Fibroblast of the conjunctiva (primary cell): ENCODE data around the gene VPS9D1.

Experiments used
- DNase-seq: peaks from one replicate; pipeline ENCODE4 v3.0.0-alpha.2; 2010; ENCODE audit warnings: low read depth

VPS9D1 gene

GRCh38 chr16:89732918-89733242 lies 12.2 kb upstream of the VPS9D1 start:
- DNase-seq: no peak

- DNase-seq: no peak
Measured at GRCh38 chr16:89732142-89732917, 11.6 kb upstream of the VPS9D1 start.

GRCh38 chr16:89730610-89731234 lies 10.0 kb upstream of the VPS9D1 start:
- no peak for DNase-seq

DNA sequence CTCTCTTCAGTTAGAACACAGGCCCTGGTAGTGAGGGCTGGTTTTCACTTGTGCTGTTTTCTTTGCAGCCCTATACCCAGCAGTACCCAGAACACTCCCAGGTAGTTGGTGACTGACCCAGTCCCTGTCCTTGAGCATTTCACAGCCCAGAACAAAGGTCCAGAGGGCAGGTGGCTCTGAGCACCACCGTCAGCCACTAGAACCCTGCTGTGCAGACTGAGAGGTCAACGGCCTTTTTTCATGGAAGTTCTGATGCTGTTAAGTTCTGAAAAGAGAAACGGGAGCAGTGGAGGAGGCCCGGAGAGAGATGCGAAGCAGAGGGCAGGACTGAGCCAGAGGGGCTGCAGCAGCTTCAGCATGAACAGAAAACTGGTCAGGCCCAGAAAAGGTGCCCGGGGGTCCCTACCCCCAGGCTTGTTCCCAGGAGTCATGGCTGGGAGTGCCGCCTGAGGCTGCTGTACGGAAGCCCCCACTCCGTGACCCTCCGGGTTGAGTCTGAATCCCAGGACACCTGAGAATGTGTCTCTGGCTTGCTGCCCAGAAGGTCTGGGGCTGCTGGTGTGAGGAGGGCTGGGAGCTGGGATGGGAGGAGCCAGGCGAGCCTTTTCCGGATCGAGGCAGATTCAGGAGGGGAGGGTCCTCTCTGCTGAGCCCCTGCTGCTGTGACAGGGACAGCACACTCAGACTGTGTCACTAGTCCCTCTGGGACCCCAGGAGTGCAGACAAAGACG lies 9.3 kb upstream of the VPS9D1 start:
- DNase-seq: no peak

GRCh38 chr16:89729293-89729692 lies 8.6 kb upstream of the VPS9D1 start:
- no peak for DNase-seq

- DNase-seq: no peak
Measured at GRCh38 chr16:89727406-89728120, 6.9 kb upstream of the VPS9D1 start.

GRCh38 chr16:89723279-89724250 lies 2.9 kb upstream of the VPS9D1 start:
- DNase-seq: no peak

- peak; percentile 26 for DNase-seq
Measured at GRCh38 chr16:89722392-89723278, 1.9 kb upstream of the VPS9D1 start.

DNA sequence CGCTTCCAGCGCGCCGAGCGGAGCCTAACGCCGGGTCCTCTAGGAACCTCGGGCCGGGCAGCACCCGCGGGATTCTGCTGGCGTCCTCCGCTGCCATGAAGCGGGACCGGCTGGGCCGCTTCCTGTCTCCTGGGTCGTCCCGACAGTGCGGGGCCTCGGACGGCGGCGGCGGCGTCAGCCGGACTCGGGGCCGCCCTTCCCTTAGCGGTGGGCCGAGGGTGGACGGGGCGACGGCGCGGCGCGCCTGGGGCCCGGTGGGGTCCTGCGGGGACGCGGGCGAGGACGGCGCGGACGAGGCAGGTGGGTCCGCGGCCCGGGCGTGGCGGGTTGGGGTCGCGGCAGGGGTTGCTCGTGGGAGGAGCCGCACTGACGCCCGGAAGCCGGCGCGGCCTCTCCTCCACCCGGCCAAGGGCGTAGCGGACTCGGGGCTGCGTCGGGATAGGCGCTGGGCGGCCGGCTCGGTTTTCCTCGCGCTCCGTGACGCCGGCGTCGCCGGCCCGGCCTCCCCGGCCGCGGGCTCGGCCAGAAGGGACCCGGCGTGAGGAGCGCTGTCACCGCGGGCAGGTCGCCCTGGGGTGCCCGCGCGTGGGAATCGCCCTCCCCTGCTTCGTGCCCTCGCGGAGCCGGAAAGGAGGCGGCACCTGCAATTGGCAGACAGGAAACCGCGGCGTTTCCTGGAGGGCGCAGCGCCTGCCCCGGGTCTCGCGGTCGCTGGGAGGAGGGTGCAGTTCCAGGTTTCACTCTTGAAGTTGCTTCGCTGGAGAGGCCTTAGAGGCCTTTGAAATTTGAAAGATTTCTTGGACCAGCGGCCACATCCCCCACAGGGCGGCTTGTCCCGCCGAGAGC lies 1.1 kb upstream of the VPS9D1 start:
- no peak for DNase-seq

DNA sequence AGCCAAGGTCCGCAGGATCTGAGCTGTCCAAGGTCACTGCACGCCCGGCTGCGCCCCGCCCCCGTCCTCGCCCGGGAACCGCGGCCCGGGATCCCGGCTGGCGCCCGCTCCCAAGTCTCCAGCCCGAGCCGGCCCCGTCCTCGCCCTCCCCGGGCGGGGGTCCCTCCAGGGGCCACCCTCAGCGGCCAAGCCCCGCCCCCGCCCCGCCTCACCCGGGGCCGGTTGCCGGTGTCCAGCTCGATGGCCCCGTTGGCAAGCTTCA lies 216 bp downstream of the VPS9D1 start:
- DNase-seq: no peak

DNA sequence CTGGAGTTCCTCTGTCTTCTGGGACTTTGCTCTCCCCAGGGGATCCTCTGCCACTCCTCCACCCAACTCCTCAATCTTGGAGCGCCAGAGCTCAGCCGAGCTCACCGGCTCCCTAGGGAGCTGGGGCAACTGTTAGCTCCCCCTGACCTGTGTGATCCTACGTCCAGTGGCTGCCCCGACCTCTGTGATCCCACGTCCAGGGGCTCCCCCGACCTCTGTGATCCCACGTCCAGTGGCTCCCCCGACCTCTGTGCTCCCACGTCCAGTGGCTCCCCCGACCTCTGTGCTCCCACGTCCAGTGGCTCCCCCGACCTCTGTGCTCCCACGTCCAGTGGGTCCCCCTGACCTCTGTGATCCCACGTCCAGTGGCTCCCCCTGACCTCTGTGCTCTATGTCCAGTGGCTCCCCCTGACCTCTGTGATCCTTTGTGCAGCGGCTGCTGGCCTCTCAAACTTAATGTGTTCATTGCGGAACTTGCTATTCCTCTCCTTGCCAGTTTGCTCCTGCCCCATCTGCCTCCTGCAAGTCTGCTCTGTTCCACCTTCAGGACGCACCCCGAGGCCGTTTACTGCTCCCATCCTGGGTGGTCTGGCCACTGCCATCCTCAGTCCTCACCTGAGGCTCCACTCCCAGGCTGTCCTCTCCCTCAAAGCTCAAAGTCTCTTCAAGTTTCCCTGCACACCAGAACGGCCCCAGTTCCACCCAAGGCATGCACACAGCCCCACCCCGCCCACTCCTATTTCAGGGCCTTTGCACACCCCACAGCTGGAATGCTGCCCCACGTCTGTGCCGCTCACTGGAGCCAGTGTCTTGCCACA lies 2.8 kb downstream of the VPS9D1 start:
- no peak for DNase-seq

DNA sequence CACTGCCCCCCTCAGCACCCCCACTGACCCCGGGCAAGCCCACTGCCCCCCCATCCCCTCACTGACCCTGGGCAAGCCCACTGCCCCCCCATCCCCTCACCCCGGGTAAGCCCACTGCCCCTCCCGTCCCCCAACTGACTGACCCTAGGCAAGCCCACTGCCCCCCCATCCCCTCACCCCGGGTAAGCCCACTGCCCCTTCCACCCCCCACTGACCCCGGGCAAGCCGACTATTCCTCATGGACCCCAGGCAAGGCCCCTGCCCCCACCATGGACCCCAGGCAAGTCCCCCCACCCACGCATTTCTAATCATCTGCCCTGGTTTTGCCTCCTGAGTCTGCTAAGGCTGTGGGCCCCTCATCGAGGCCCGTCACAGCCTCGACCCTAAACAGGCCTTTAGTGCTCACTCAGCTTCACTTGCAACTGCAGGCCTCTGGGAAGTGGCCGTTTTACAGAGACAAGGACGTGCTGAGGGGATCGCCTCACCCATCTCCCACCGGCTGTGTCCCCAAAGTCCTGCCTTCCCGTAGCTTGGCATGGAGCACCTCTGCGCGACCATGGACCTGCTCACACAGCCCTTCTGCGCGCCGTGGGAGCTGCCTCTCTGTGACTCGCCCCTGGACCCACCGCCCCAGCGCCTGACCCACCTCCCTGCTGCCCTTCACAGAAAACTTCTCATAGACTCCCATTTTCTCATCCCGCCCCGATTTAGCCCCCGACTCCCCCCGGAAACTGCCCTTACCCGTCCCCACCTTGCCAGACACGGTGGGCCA lies 3.6 kb downstream of the VPS9D1 start:
- DNase-seq: no peak

DNA sequence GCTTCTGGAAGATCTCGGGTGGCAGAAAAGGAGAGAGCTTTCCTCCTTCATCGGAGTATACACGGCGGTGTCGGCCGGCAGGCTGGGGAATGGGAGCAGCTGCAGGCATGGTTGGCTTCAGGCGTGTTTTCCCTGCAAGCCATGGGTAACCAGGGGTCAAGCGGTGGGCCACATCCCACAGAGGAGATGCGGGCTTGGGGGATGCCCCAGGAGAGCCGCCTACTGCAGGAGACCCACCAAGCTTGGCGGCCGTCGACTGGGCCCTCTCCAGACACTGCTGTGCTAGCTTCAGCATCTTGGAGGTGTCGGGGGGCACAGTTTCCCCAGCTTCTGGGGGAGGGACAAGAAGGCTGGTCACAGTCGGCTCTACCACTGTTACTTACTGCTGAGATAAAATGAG lies 4.2 kb downstream of the VPS9D1 start:
- DNase-seq: no peak

DNA sequence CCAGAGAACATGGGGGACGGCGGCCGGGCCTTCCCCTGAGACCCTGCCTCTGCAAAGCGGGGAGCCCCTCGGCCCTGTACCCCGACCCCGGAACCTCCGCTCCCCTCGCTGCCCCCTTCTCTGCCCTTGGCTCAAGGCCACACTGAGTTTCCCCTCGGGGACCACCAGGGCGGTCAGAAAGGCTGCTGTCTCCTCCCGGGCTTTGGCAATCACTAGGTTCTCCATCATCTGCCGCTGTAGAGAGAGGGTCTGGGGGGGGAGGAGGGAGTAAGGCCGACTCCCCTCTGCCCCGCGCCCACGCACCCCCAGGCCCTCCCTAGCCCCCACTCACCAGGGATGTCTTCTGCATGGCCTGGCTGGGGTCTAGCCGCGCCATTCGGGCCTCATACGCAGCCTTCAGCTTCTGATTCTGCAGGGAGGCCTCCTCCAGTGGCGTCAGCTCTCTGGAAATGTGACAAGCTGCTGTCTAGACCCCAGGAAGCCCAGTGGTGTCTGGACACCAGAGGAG lies 8.4 kb downstream of the VPS9D1 start:
- DNase-seq: no peak

GRCh38 chr16:89711601-89712273 lies 9.0 kb downstream of the VPS9D1 start:
- DNase-seq: peak; percentile 32

- DNase-seq: no peak
Measured at GRCh38 chr16:89710709-89711564, 9.8 kb downstream of the VPS9D1 start.
